ENCODE measurements around the gene CYCS.
A peak's percentile ranks its signal among the peaks of the same experiment; 100 is the strongest.

The CYCS gene

GRCh38 chr7:25125137-25125946 is at the start of gene CYCS:
Gene CYCS (minus strand): TSS chr7:25125260. CDS start chr7:25124119, 1,141 bp downstream.
- DNase-seq, result peak; percentile 99

- no peak for DNase-seq
Measured at GRCh38 chr7:25173184-25173583, 48.1 kb upstream of the CYCS start.

- DNase-seq, result no peak
Measured at GRCh38 chr7:25171516-25171915, 46.5 kb upstream of the CYCS start.

GRCh38 chr7:25171071-25171470 is 46.0 kb upstream of the CYCS start:
- DNase-seq, result no peak

- DNase-seq, result no peak
Measured at GRCh38 chr7:25169683-25170082, 44.6 kb upstream of the CYCS start.

GRCh38 chr7:25168145-25168544 is 43.1 kb upstream of the CYCS start:
- DNase-seq, result no peak

- no peak for DNase-seq
Measured at GRCh38 chr7:25167262-25167843, 42.3 kb upstream of the CYCS start.

- peak; percentile 51 for DNase-seq
Measured at GRCh38 chr7:25159983-25160596, 35.0 kb upstream of the CYCS start.

- no peak for DNase-seq
Measured at GRCh38 chr7:25158966-25159365, 33.9 kb upstream of the CYCS start.

GRCh38 chr7:25151773-25152172 is 26.7 kb upstream of the CYCS start:
- no peak for DNase-seq

GRCh38 chr7:25149836-25150235 is 24.8 kb upstream of the CYCS start:
- DNase-seq, result no peak

GRCh38 chr7:25148772-25149575 is 23.9 kb upstream of the CYCS start:
- no peak for DNase-seq

GRCh38 chr7:25143763-25144162 is 18.7 kb upstream of the CYCS start:
- no peak for DNase-seq

- no peak for DNase-seq
Measured at GRCh38 chr7:25139536-25139935, 14.5 kb upstream of the CYCS start.

GRCh38 chr7:25134358-25135010 is 9.4 kb upstream of the CYCS start:
- DNase-seq, result no peak

- no peak for DNase-seq
Measured at GRCh38 chr7:25132430-25132829, 7.4 kb upstream of the CYCS start.

GRCh38 chr7:25126751-25127150 is 1.7 kb upstream of the CYCS start:
- no peak for DNase-seq

- no peak for DNase-seq
Measured at GRCh38 chr7:25124465-25125136, 459 bp downstream of the CYCS start.

- DNase-seq, result no peak
Measured at GRCh38 chr7:25122373-25122772, 2.7 kb downstream of the CYCS start.

- no peak for DNase-seq
Measured at GRCh38 chr7:25121599-25121998, 3.5 kb downstream of the CYCS start.

GRCh38 chr7:25119102-25119501 is 6.0 kb downstream of the CYCS start:
- no peak for DNase-seq

GRCh38 chr7:25118048-25118753 is 6.9 kb downstream of the CYCS start:
- no peak for DNase-seq

Measured in SHP77 treated with DMSO at 0.1 percent for 48 hours (cell line).